ENCODE measurements around the gene ADGRV1.

Gene ADGRV1

DNA sequence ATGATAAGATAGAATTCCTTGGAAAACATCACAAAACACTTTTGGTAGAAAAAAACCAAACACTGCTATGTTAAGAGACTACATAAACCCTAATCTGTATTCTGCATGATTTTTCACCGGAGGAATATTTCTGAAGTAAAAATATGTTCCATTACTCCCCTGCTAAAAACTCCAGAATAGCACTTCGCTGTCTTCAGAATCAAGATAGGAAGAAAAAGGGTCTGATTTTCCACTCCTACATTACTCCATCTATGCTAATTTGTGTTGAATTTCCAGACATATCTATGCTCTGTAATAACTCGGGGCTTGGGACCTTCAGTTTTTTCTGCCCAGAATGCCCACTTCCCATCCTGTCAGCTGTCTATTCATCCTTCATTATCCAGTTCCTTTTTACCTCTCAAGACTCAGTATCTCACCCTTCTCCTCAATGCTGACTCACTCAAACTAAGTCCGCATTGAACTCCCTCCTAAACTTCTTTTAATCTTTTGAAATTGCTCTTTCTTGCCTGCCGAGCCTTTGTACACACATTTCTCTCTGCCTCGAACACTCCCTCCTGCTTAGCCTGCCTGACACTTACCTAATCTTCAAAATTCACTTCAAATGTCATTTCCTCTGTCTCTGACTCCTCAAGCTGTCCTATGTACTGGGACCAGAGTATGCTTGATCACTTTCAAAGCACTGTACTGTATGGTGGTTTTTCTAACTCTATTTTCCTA is 653.6 kb downstream of the ADGRV1 start:
- no peak for DNase-seq (ENCODE audit: low read depth, low spot score)
- Histone ChIP-seq H3K4me3 (ENCODE audit: insufficient read length, low read depth) (no peak overlapping the region), H3K9me3 (ENCODE audit: insufficient read depth, low read length) (no peaks in the 10 kb centered on the region), H3K9ac (ENCODE audit: insufficient read length, low read depth) (no peak overlapping the region), H3K4me1 (ENCODE audit: insufficient read depth, insufficient read length) (no peaks in the 10 kb centered on the region), H3K27me3 (ENCODE audit: insufficient read depth, insufficient read length) (no peaks in the 10 kb centered on the region), H3K36me3 (ENCODE audit: insufficient read depth, insufficient read length, low read length) (no peaks in the 10 kb centered on the region)
- TF ChIP-seq SUZ12 (IDR thresholded peaks at IDR 0.05; ENCODE audit: extremely low read depth, insufficient read depth, insufficient read length) (no peak), YY1 (IDR thresholded peaks at IDR 0.05; ENCODE audit: insufficient read depth, insufficient read length) (no peak), ZNF274 (IDR thresholded peaks at IDR 0.05; ENCODE audit: low read depth, low read length) (no peak)

DNA sequence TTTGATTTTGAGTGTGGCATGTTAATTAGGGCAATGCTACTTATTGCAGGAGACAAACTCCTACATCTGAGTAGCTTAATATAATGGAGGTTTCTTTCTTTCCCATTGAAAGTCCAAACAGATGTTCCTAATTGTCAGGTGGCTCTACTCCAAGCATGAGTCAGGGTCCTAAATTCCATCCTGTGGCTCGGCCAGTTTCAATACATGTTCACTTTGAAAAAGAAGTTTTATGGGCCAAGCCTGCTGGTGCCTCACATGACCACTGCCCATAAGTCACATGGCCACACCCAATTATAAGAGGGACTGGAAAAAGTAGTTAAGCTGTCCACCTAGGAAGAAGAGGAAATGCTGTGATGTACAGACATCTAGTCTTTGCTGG is 654.1 kb downstream of the ADGRV1 start:
- no peaks in the 10 kb centered on the region for H3K4me1 ChIP-seq (ENCODE audit: insufficient read depth, insufficient read length)
- H3K4me3 ChIP-seq (ENCODE audit: insufficient read length, low read depth), result no peak overlapping the region
- TF ChIP-seq ZNF274 (IDR thresholded peaks at IDR 0.05; ENCODE audit: low read depth, low read length) (no peak), YY1 (IDR thresholded peaks at IDR 0.05; ENCODE audit: insufficient read depth, insufficient read length) (no peak), SUZ12 (IDR thresholded peaks at IDR 0.05; ENCODE audit: extremely low read depth, insufficient read depth, insufficient read length) (no peak)
- H3K9me3 ChIP-seq (ENCODE audit: insufficient read depth, low read length), result no peaks in the 10 kb centered on the region
- DNase-seq (ENCODE audit: low read depth, low spot score), result no peak
- no peak overlapping the region for H3K9ac ChIP-seq (ENCODE audit: insufficient read length, low read depth)
- H3K27me3 ChIP-seq (ENCODE audit: insufficient read depth, insufficient read length), result no peaks in the 10 kb centered on the region
- H3K36me3 ChIP-seq (ENCODE audit: insufficient read depth, insufficient read length, low read length), result no peaks in the 10 kb centered on the region
